GM19395 (cell line): Measurements from ENCODE around the gene INTS2.
"Not testable (repeated sequence)": the region's sequence is repeated elsewhere in the genome, so short reads cannot be mapped to it uniquely, and the experiment has no call there.

Source experiments
- ATAC-seq: cut with Tn5 transposase; IDR thresholded peaks from one replicate; pipeline ENCODE4 v1.9.1; 2021; ENCODE audit warnings: mild to moderate bottlenecking, moderate library complexity; ENCODE audit not compliant: unreplicated experiment

Gene INTS2

GRCh38 chr17:61894310-61894709 lies 33.5 kb downstream of the INTS2 start:
- ATAC-seq: not testable (repeated sequence)

GRCh38 chr17:61887733-61888132 lies 40.0 kb downstream of the INTS2 start:
- not testable (repeated sequence) for ATAC-seq

GRCh38 chr17:61885865-61886264 lies 41.9 kb downstream of the INTS2 start:
- not testable (repeated sequence) for ATAC-seq

- no peak for ATAC-seq
Measured at GRCh38 chr17:61884864-61885263, 42.9 kb downstream of the INTS2 start.

GRCh38 chr17:61880589-61881102 lies 47.1 kb downstream of the INTS2 start:
- no peak for ATAC-seq

DNA sequence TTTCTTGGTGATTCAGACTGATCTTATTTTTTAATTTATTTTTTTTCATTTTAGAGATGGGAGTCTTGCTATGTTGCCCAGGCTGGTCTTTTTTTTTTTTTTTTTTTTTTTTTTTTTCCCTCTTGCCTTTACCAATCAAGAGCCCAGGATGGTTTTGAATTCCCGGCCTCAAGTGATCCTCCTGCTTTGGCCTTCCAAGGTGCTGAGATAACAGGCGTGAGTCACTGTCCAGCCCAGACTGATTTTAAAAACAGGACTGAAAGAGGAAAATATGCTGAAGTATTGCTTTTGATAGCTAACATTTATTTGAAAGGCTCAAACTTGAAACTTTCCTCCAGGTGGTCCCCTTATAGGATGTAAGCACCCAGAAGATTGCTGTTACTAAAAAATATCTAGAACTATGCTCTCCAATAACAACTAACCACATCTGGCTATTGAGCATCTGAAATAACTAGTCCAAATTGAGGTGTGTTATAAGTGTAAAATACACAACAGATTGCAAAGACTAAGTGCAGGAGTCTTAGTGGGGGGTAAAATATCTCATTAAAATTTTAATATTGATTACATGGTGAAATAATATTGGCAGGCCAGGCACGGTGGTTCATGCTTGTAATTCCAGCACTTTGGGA lies 48.7 kb downstream of the INTS2 start:
- ATAC-seq: no peak

DNA sequence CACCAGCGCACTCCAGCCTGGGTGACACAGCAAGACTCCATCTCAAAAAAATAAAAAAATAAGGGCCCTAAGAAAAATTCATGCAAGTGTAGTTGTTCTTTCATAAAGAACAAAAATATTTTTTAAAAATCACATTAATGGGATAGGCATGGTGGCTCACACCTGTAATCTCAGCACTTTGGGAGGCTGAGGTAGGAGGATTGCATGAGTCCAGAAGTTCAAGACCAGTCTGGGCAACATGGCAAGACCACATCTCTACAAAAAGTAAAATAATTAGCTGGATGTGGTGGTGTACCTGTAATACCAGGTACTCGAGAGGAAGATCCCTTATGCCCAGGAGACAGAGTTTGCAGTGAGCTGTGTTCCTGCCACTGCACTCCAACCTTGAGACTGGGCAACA lies 49.3 kb downstream of the INTS2 start:
- ATAC-seq: no peak

GRCh38 chr17:61877837-61878236 lies 49.9 kb downstream of the INTS2 start:
- no peak for ATAC-seq

DNA sequence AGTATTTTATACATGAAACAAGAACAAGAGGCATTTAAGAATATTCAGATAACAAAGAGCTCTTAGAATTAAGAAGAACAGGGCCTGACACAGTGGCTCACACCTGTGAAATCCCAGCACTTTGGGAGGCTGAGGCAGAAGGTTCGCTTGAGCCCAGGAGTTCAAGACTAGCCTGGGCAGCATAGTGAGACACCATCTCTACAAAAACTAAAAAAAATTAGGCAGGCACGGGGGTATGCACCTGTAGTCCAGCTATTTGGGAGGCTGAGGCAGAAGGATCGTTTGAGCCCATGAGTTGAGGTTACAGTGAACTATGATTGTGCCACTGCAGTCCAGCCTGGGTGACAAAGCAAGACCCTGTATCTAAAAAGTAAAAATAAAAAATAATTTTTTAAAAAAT lies 52.0 kb downstream of the INTS2 start:
- ATAC-seq: no peak

DNA sequence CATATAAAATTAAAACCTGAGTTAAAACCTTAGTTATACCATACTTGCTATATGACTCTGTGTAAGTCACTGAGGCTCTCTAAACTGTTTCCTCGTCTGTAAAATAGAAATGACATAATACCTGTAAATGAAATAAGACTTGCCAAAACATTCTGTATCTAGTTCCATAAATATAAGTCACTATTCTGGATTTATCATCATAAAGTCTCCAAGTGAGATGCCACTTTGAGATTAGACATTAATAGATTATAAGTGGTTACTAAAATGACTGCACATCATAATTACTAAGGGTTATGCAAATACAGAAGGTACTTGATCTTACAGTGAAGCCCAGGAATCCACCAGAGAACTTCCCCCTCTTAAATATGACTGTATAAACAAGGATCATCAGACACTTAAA lies 52.5 kb downstream of the INTS2 start:
- no peak for ATAC-seq

- ATAC-seq: no peak
Measured at GRCh38 chr17:61874075-61874474, 53.7 kb downstream of the INTS2 start.

- no peak for ATAC-seq
Measured at GRCh38 chr17:61872099-61872498, 55.7 kb downstream of the INTS2 start.

DNA sequence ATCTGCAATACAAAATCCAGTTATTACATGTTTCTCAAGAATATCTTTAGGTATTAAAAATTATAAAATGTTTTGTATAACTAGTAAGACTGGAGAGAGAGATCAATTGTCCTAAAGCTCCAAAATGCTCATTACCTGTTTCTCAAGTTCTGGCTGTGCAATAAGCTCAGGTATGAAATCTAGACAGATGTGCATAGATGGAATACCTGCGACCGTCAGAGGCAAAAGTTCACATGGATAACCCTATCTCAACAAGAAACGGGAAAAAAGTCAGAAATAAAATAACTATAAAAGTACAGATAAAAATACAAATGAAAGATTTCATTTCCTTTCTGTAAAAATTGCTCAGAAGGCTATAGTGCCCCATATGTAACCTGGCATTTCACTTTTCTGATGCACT lies 58.6 kb downstream of the INTS2 start:
- no peak for ATAC-seq

DNA sequence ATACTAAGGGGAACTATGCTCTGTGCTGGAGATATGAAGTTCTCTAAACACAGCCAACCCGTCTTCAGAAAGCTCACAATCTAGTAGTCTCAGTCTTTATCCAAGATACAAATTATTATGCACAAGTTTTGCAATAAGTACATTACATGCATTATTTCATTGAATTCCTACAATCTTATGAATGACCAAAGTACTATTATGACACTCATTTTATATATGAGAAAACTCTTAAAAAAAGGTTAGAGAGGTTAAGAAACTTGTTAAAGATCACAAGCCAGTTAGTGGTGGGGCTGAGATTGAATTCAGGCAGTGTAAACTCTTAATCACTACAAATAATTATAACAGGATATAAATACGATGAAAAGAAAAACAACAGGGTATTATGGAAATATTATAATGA lies 59.7 kb downstream of the INTS2 start:
- ATAC-seq: no peak

DNA sequence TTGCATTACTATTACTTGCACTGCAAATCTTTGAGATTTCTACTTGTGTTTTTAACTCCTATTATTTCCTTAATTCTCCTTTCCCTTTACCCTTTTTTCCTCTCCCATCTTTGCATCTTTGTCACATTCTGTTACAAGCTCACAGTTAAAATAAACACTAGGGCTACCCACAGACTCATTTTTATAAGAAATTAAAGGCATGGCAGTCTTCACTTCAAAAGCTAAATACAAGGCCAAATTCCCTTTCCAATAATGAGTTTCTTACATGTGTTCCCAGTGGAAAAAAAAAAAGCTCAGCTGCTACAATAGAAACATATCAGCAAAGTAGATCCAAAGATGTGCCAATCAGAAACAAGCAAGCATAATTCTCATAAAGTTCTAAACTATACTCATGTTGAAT lies 60.7 kb downstream of the INTS2 start:
- no peak for ATAC-seq

- peak; percentile 29 for ATAC-seq
Measured at GRCh38 chr17:61863801-61864126, 64.0 kb downstream of the INTS2 start.

- ATAC-seq: peak; percentile 91
Measured at GRCh38 chr17:61862975-61863800, 64.6 kb downstream of the INTS2 start, which contains the start of gene BRIP1. TSS of gene BRIP1 (minus strand) at chr17:61863528. CDS start at chr17:61861539, 1,989 bp downstream.

GRCh38 chr17:61862105-61862574 lies 65.6 kb downstream of the INTS2 start:
- ATAC-seq: no peak

GRCh38 chr17:61860397-61860796 lies 67.4 kb downstream of the INTS2 start:
- not testable (repeated sequence) for ATAC-seq

- ATAC-seq: no peak
Measured at GRCh38 chr17:61856035-61856434, 71.7 kb downstream of the INTS2 start.

DNA sequence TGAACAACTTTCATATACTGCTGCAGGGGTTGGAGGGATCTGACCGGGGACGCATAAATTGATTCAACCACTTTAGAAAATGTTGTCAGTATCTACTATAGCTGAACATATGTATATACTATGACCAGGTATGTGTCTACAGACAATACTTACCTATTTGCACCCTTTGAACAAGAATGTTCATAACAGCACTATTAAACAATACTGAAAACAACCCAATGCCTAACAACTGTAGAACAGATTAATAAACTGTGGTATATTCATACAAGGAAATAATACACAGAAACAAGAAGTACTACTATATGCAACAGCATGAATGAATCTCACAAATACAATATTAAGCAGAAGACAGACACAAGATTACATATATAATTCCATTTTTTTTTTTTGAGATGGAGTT lies 74.9 kb downstream of the INTS2 start:
- no peak for ATAC-seq

GRCh38 chr17:61849674-61850073 lies 78.1 kb downstream of the INTS2 start:
- ATAC-seq: no peak
